GM12872 (cell line): ENCODE measurements around the gene DLG2.

ENCODE experiments used
- TF ChIP-seq, protein P1 (sequence below): IDR thresholded peaks from 3 replicates; pipeline ENCODE4 v1.5.1; 2011; ENCODE audit warnings: low read depth, mild to moderate bottlenecking, low read length, moderate library complexity; ENCODE audit not compliant: insufficient read depth

DLG2 gene

DNA sequence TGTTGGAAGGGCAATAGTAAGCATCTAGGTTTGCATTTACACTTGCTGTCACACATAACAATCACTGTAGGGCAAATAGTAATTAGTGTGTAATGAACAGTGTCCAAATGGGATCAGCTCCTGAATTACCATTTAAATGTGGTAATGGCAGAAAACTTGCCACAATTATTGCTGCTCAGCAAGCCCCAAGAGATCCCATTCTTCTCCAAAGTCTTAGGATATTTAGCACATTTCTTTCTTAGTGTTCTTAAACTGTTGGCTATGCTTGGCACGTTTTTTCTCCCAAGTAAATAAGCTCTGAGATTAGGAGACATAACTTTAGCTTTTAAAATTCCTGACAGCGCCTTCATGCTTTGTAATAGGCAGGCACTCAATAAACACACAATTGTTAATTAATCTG is 1037.0 kb downstream of the DLG2 start:
- TF ChIP-seq, protein P1, sequence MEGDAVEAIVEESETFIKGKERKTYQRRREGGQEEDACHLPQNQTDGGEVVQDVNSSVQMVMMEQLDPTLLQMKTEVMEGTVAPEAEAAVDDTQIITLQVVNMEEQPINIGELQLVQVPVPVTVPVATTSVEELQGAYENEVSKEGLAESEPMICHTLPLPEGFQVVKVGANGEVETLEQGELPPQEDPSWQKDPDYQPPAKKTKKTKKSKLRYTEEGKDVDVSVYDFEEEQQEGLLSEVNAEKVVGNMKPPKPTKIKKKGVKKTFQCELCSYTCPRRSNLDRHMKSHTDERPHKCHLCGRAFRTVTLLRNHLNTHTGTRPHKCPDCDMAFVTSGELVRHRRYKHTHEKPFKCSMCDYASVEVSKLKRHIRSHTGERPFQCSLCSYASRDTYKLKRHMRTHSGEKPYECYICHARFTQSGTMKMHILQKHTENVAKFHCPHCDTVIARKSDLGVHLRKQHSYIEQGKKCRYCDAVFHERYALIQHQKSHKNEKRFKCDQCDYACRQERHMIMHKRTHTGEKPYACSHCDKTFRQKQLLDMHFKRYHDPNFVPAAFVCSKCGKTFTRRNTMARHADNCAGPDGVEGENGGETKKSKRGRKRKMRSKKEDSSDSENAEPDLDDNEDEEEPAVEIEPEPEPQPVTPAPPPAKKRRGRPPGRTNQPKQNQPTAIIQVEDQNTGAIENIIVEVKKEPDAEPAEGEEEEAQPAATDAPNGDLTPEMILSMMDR, result no peak

DNA sequence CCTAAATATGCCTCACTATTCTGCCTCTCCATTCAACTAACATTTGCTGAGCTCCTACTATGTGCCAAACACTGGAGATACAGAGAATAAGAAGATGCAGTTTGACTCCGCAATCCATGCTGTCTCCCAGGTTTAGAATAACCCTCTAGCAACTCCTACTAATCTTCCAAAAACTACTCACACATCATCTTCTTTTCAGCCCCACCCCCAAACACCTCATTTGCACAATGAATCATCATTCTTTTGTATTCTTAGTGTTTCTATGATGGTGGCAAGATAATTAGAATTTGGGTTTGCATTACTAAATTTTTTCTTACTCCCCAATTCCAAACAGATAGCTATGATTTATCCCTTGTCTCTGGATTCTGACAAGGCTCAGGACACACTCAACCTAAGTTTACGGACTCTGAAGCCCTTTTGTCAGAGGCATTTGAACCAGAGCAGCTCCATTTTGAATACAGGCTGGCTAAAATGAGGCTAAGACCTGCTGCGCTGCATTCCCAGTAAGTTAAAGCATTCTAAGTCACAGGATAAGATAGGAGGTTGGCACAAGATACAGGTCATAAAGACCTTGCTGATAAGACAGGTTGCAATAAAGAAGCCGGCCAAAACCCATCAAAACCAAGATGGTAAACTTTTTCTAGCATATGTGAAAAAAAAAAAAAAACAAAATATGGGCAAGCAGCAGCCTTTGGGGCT is 1038.9 kb downstream of the DLG2 start:
- TF ChIP-seq, protein P1, result no peak

DNA sequence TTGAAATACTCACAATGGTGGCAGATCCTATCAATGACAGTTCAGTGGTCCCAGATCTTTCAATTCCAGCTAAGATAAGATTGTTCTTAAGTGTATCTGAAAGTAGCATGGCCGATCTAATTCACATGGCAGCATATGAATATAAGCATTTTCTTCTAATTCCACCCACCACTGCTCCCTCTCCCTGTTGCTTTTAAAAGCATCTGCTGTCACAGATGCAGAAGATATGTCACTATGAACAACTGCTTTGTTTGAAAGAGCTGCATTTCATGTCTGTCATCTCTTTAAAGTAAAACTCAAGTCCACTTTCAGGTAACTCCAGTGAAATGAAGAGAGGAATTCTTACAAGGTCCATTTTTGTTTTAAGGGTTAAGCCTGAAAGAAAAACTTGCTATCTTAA is 1044.0 kb downstream of the DLG2 start:
- TF ChIP-seq, protein P1, result no peak

DNA sequence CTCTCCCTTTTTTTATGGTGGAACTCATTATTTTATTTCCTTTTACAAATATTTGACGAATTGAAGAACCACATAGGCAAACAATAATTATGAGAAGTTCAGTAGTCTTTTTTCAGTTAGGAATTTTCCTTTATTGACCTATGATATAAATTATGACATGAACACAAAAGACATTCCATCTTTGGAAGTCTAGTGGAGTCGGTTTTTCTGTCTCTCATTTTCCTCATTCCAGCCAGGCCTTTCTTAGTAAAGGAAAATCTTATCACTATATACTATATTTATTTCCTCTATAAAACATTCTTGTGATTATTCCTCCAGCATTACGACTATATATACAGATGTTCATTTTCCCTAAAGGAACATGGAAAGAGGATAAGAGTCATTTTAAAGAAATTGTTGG is 1046.1 kb downstream of the DLG2 start:
- TF ChIP-seq, protein P1, result no peak

DNA sequence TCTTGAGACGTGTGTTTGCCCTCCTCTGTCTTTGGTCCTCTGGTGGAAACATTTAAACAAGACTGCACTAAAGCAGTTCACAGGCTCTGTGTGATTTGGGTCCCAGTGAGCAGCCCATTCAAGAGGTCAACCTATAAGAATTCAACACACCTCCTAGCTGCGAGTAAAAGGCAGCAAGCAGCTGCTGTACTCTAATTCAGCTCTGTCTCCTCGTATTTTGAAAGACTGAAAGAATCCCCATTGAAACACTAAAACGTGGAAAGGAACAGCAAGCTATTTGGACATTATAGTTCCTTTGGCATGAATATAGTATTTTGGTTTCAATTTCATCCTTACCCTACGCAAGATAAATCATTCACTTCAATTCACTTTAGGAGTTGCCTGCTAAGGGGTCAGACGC is 1046.7 kb downstream of the DLG2 start:
- TF ChIP-seq, protein P1, result no peak

DNA sequence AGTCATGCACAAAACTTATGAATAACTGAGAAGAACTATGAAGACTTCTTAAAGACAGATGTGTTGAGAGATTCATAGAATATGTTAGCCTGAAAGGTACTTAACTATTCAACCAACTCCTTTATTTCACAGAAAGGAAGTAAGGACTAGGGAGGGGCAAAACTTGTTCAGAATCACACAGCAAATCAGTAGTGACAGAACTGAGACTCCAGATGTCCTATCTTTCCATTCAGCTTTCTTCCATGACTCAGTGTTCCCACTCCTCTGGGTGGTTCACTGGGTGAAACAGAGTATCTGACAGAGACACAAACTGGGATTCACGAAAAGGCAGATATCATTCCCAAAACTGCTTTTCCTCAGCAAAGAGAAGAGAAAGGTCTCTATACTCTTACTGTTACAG is 1053.3 kb downstream of the DLG2 start:
- TF ChIP-seq, protein P1, result no peak

DNA sequence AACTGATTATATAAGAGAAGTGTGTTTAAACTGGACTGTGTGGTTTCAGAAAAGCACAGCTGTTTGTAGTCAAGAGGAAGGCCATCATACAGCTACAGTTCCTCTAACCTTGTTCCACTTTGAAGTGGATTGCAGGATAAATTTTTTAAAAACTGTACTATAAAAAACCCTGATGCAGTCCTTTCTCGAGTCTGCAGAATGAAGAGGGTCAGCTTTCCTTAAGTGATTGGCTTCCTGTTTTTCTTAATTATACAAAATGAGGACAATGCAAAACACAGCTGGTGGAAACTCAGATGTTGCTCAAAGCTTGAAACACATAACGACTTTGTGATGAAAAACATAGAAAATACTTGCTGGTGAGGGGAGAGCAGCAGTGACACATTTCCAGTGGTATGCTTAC is 1060.5 kb downstream of the DLG2 start:
- TF ChIP-seq, protein P1, result no peak
